Measurements from ENCODE around the gene DOCK9.

GRCh38 chr13:98996046-98996445 is 18.2 kb upstream of the DOCK9 start:
- TF ChIP-seq CTCF (IDR thresholded peaks at IDR 0.05) (no peak), POLR2AphosphoS5 (IDR thresholded peaks at IDR 0.05; ENCODE audit: insufficient read depth in 1 of 2, low read depth in 1 of 2) (no peak), POLR2A (IDR thresholded peaks at IDR 0.05) (no peak)
